Ascending aorta (tissue), 2 donors: ENCODE results near the gene HERC3. TPM values are rescaled to one million over a fixed set of nuclear protein-coding genes. Genes with fewer than 3 reads are reported as not detected.

ENCODE experiments used
- DNase-seq, 2 donors: peaks; one replicate each; pipeline ENCODE4 v3.0.0-alpha.2; 2019; ENCODE audit warnings: low spot score in 2 of 2
- H3K27ac ChIP-seq, 2 donors: fragments of 200-600 bp; sonication (generic); one replicate each; pipeline ENCODE4 v1.5.1; 2016 to 2017; ENCODE audit warnings: mild to moderate bottlenecking in 1 of 2
- H3K27me3 ChIP-seq: fragments of 200-600 bp; sonication (generic); one replicate; pipeline ENCODE4 v1.5.1; 2017
- H3K36me3 ChIP-seq, 2 donors: fragments of 200-600 bp; sonication (generic); one replicate each; pipeline ENCODE4 v1.5.1; 2016
- H3K4me1 ChIP-seq, 2 donors: fragments of 200-600 bp; sonication (generic); one replicate each; pipeline ENCODE4 v1.5.1; 2016 to 2017; ENCODE audit warnings: mild to moderate bottlenecking in 1 of 2
- H3K4me3 ChIP-seq, 2 donors: fragments of 200-600 bp; sonication (generic); one replicate each; pipeline ENCODE4 v1.5.1; 2016 to 2017; ENCODE audit warnings: mild to moderate bottlenecking in 1 of 2
- H3K9me3 ChIP-seq, 2 donors: fragments of 200-600 bp; sonication (generic); one replicate each; pipeline ENCODE4 v1.5.1; 2016
- CTCF ChIP-seq, 3 experiments: fragments of 200-600 bp in 2 of 3; fragments of 450-650 bp in 1 of 3; sonication (generic) in 2 of 3; IDR thresholded peaks; one replicate each; pipeline ENCODE4 v1.5.1; 2016 to 2019; ENCODE audit warnings: antibody characterized with exemption in 3 of 3, mild to moderate bottlenecking in 1 of 3, moderate library complexity in 1 of 3
- intact Hi-C: fragments of 100-400 bp; cut with DNase I; formaldehyde crosslinking; loops from one replicate; pipeline ENCODE4 v1.15.1; 2023
- total RNA-seq: library from RNA; depleted of rRNA; stranded (reverse); fragments of >200 nt; gene quantifications from one replicate; pipeline ENCODE4 v1.1.0, GENCODE V29; 2016

HERC3 gene
- total RNA-seq, 1 donor from 2014 or later = 16.2 TPM

- Histone ChIP-seq H3K4me3 (no peak overlapping the region), H3K9me3 (no peaks in the 10 kb centered on the region), H3K27ac (peak overlapping the region; percentile 45 to 79), H3K36me3 (peaks cover 18 to 25% of the 10 kb centered on the region in 2 donors), H3K4me1 (peaks cover 3% of the 10 kb centered on the region in 2 donors), H3K27me3 (no peaks in the 10 kb centered on the region)
- no peak for TF ChIP-seq CTCF (IDR thresholded peaks at IDR 0.05)
- DNase-seq = no peak
- intact Hi-C loops = loop anchor here (5.0 kb wide), 2 partner anchors 62 to 87 kb away; no protein-coding TSS in a partner anchor
Observed at GRCh38 chr4:88705223-88705622, 112.9 kb downstream of the HERC3 start.

DNA sequence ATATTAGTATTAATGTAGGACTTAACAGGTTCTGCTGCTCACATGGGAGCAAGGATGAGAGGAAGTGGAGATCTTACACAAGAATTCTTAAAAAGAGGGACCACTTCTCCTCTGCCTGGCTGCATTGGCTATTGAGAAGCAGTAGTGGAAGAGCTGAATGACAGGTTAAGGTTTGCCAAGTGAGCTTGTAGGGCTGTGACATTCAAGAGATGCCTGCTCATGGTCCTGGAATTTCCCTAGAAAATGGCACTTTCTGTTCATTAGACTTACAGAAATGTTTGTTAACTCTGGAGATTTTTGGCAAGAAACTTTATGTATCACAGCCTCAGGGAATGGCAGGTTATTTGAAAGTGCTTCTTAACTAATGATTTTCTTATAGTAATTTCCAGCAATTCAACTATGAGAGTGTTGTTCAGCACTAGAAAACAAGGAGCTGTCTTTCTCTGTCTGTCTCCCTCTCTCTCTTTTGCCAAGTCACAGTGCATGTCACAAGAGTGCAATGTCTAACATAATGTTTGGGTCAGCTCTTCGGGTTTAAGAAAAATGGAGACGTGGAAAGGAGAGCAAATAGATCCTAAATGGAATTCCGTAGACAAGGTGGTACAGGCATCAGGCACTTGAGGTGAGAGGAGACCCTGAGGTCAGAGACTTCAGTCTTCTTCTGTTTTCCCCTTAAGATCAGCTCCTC, 113.7 kb downstream of the HERC3 start:
- H3K36me3 ChIP-seq = peaks cover 18 to 32% of the 10 kb centered on the region in 2 donors
- H3K4me3 ChIP-seq = peak overlapping the region in 1 of 2 donors; percentile 38
- TF ChIP-seq CTCF (IDR thresholded peaks at IDR 0.05) = no peak
- intact Hi-C loops = loop anchor here (1.0 to 5.0 kb wide), 4 partner anchors 61 to 318 kb away; no protein-coding TSS in a partner anchor
- H3K27me3 ChIP-seq = no peaks in the 10 kb centered on the region
- peaks cover 3% of the 10 kb centered on the region in 2 donors for H3K4me1 ChIP-seq
- H3K27ac ChIP-seq = peak overlapping the region; percentile 45 to 79
- no peaks in the 10 kb centered on the region for H3K9me3 ChIP-seq
- DNase-seq = no peak

GRCh38 chr4:88706574-88706973, 114.3 kb downstream of the HERC3 start:
- peak; percentile 42 to 78 (median 63) for TF ChIP-seq CTCF (IDR thresholded peaks at IDR 0.05)
- H3K36me3 ChIP-seq = peaks cover 18 to 38% of the 10 kb centered on the region in 2 donors
- no peaks in the 10 kb centered on the region for H3K27me3 ChIP-seq
- H3K9me3 ChIP-seq = no peaks in the 10 kb centered on the region
- intact Hi-C loops = loop anchor here (1.0 to 5.0 kb wide), 4 partner anchors 61 to 318 kb away; no protein-coding TSS in a partner anchor
- peaks cover 3% of the 10 kb centered on the region in 2 donors for H3K4me1 ChIP-seq
- peak overlapping the region in 1 of 2 donors; percentile 38 for H3K4me3 ChIP-seq
- DNase-seq = peak in 1 of 2 donors; percentile 79
- peak overlapping the region; percentile 45 to 79 for H3K27ac ChIP-seq

DNA sequence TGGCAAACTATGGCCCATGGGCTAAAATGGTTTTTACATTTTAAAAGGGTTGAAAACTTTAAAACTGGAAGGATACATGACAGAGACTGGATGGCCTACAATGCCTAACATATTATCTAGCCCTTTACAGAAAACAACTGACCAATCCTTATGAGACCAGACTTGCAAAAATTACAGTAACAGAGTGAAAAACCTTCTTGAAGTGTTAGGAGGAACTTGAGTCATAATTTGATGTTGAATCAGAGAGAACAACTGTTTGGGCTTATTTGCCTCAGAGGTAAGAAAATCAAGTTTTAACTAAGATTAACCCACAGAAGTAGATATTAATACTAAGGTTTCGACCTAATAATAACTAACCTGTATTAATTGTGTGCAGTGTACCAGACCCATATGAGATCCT, 117.7 kb downstream of the HERC3 start:
- intact Hi-C loops = loop anchor here (5.0 kb wide), 2 partner anchors 57 to 82 kb away; no protein-coding TSS in a partner anchor
- peaks cover 4 to 41% of the 10 kb centered on the region in 2 donors for H3K36me3 ChIP-seq
- no peak for TF ChIP-seq CTCF (IDR thresholded peaks at IDR 0.05)
- H3K4me3 ChIP-seq = no peak overlapping the region
- H3K27ac ChIP-seq = no peak overlapping the region
- no peak for DNase-seq
- no peaks in the 10 kb centered on the region for H3K9me3 ChIP-seq
- H3K4me1 ChIP-seq = peaks cover 3% of the 10 kb centered on the region in 2 donors
- no peaks in the 10 kb centered on the region for H3K27me3 ChIP-seq

GRCh38 chr4:88713782-88714181, 121.5 kb downstream of the HERC3 start:
- Histone ChIP-seq H3K36me3 (peaks cover 0 to 41% of the 10 kb centered on the region in 2 donors), H3K4me1 (no peaks in the 10 kb centered on the region), H3K4me3 (no peak overlapping the region), H3K9me3 (peaks cover 0 to 15% of the 10 kb centered on the region in 2 donors), H3K27ac (no peak overlapping the region), H3K27me3 (no peaks in the 10 kb centered on the region)
- no peak for DNase-seq
- TF ChIP-seq CTCF (IDR thresholded peaks at IDR 0.05) = no peak
- intact Hi-C loops = no loop called here
